NCI-H2081 treated with DMSO at 0.1 percent for 48 hours (cell line): Measurements from ENCODE around the gene FXYD3.

Experiments used
- DNase-seq: peaks from one replicate; lab custom pipeline; 2025; lab: John Stamatoyannopoulos, UW

The FXYD3 gene

DNA sequence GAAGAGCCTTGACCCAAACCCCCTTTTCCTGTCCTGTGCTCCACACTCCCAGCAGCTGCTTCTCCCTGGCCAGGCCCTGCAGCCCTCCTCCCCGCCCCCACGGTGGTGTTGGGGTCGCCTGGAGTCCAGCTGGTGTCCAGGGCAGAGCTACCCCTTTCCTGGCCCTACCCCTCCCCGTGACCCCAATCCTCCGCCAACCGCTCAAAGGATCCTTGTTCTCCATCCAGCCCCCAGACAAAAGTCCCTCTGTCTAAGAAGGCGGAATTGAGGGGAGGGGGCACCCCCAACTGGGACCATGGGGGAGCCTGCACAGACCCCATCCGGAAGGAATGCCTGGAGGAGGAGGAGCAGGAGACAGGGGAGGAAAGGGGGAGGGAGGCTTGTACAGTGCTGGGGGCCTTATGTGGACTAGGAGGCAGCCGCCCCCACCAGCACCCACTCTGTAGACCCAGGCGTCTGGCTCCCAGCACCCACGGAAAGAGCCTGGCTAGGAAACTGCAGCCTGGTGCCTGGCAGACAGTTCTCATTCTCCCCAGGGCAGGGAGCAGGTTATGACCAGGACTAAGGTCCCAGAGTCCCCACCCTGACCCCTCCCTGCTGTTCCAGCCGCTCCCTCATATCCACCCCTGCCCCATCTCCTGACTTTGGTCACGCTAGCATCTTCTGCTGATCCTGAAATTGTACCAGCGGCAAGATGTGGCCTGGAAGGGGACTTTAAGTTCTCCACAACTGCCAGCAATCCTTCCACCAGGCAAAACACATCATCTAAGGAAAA, at the start of gene FXYD3:
FXYD3 (plus strand) TSS at position 647 of the 775 bp plus-strand sequence. CDS start 3,554 bp downstream, outside the sequence.
- no peak for DNase-seq

DNA sequence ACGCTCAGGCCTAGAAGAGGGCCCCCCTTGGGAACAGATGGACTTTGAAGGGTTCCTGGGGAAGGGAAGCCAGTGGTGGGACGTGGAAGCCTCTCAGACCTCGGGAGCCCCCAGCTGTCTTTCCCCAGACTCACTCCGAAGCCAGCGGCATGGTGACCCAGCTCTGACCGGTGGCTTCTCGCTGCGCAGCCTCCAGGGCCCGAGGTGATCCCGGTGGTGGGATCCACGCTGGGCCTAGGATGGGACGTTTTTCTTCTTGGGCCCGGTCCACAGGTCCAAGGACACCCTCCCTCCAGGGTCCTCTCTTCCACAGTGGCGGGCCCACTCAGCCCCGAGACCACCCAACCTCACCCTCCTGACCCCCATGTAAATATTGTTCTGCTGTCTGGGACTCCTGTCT, 49.5 kb upstream of the FXYD3 start:
- no peak for DNase-seq

- DNase-seq: no peak
Measured at GRCh38 chr19:35066691-35067563, 48.7 kb upstream of the FXYD3 start.

DNA sequence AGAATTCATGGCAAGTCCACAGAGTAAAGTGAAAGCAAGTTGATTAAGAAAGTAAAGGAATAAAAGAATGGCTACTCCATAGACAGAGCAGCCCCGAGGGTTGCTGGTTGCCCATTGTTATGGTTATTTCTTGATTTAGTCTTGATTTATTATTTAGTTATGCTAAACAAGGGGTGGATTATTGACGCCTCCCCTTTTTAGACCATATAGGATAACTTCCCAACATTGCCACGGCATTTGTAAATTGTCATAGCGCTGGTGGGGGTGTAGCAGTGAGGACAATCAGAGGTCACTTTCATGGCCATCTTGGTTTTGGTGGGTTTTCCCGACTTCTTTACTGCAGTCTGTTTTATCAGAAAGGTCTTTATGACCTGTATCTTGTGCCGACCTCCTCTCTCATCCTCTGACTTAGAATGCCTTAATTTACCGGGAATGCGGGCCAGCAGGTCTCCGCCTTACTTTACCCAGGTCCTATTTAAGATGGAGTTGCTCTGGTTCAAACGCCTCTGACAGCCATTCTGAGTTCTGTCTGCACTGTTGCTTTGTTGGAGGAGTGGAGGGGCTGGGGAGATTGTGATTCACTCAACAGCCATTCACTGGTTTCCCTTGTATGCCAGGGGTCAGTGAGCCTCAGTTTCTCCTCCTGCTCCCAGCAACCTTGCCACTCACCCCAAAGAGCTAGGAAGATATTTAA, 46.5 kb upstream of the FXYD3 start:
- DNase-seq: no peak

DNA sequence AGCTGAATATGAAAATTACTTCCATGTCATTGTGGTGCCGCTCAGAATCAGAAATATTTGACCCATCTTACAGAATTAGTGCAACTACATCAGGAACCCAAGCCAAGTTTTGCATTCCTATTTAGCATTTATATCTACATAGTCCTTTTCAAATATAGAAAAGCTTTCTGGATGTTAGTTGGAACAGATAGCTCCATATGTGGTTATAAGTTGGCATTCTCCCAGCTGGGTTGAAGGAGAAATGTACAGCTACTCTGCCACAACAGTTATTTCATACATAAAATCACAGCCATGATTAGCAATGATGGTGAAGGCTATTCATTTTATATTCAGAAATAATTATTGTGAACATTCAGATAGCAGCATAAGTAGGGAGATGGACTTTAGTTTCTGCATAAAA, 45.9 kb upstream of the FXYD3 start:
- no peak for DNase-seq

- no peak for DNase-seq
Measured at GRCh38 chr19:35070471-35070870, 45.2 kb upstream of the FXYD3 start.

- no peak for DNase-seq
Measured at GRCh38 chr19:35073516-35073915, 42.1 kb upstream of the FXYD3 start.

DNA sequence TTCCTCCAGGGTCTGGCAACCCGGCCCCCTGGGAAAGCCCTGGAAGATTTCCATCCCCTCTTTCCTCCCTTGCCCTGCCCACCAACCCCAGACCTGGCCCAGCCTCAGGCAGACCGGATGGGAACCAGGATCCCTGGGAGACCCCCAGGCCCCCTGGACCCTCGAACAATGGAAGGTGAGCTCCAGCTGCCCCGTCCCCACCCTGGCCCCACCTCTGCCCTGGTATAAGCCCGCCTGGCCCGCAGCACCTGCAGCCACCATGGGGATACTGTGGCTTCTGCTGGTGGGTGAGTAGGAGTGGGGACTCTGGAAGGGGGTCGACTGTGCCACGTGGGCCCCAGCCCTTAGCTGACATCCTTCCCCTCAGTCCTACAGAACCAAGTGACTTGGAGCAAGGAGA, 41.7 kb upstream of the FXYD3 start:
- no peak for DNase-seq

DNA sequence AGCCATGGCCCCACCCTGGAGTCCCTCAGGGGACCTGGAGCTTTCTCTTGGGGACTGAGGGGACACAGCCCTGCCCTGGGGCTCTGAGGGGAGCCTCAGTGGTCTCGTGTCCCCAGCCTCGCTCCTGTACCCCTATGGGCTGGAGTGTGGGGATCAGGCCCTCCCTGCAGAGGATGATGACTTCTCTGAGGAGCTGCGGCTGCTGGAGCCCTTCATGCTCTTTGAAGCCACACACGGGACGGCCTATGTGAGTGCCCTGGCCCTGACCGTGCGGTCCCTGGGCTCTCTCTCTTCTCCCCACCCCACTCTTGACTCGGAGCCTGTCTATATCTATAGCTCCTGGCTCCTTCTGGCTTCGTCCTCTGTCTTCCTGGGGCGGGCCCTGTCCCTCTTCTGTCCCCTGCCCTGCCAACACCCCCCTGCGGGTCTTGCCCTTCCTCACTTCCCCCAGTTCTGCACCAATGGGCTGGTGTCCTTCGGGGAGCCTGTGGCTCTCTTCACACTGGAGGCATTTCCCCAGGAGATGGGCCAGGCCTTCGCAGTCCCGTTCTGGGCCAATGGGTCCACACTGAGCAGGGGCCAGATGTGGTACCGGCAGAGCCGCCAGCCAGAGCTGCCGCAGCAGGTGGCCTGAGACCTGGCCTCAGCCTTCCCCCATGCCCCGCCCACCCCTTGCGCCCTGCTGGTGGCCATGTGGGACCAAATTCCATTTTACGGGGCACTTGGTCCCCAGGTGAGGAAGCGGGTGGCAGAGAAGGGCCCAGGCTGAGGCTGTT, 41.0 kb upstream of the FXYD3 start:
- no peak for DNase-seq

DNA sequence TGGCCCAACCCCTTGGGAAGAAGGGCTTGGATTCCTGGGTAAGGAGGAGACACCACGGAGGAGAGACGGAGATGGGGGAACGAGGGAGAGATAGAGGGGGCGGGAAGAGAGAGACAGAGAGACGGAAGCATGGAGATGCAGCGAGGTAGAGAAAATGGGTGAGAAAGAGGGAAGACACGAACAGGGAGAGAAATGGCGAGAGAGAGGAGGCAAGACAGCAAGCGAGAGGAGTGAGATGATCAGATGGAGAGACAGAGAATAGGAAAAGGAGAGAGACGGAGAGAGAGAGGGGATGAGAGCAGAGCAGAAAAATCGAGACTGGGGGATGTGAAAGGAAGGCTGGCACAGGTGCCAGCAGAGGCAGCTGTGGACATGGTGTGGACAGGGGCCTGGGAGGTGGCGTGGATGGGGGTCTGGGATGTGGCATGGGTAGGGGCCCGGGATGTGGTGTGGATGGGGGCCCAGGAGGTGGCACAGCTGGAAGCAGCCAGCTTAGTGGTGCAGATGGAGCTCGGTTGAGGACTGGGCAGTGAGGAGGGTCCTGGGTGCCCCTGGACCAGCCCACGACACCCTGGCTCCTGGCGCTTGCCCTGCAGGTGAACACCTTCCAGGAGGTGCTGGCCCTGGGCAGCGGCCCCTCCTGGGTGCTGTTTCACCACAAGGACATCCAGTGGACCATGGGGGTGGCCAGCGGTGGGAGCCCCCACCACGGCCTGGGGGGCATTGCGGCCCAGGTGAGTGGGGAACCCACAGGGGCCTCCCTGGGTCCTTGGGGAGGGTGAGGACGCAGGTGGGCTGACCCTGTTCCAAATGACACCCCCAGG, 40.2 kb upstream of the FXYD3 start:
- no peak for DNase-seq

GRCh38 chr19:35076026-35076370, 39.6 kb upstream of the FXYD3 start:
- no peak for DNase-seq

DNA sequence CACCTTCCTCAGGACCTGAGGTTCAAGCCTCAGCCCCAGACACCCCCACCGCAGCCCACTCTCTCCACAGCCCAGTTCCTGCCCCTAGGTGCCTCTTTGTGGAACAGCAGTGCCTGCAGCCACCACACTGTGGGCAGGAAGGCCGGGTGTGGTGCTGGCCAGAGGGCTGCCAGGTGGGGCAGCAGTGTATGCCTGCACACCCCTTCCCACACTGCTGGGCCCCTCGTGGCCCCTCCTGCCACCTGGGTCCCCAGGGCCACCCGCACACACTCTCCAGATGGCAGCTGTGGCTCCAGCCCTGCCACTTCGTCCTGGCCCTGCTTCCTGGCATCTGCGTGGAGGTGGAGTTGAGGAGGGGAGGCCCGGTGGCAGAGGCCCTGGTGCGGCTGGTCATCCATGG, 39.0 kb upstream of the FXYD3 start:
- DNase-seq: no peak

DNA sequence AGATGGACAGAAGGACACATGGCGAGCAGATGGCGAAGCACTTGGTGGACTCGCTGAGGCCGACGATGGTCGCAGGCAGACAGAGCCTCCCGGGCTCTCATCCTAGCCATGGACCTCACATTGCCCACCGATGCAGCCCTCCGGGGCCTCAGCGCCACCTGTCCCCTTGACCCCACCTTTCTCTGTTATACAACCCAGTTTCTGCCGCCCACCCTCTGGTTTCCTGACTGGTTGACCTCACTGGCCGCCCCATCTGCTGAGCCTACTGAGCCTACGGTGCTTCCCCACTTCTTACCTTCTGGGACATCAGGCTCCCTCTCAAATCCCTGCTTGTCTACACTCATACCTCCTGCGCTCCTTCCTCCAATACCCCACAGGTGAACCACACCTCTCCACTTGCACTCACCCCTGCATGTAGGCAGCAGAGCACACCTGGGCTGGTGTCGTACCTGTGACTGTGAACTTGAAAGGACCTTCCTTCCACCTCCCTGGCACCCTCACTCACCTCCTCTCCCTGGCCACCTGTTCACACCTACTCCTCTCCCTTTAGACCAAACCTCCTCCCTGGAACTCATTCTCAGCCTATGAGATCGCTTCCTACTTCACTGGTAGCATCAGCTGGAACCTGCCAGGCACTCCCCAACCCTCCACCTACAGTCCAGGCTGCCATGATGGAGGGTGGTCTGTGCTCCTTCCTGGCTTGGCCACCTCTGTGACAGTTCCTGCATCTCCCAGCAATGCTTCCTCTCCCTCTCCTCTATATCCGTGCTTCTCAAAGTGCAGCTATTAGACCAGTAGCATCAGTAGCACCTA, 38.0 kb upstream of the FXYD3 start:
- no peak for DNase-seq

DNA sequence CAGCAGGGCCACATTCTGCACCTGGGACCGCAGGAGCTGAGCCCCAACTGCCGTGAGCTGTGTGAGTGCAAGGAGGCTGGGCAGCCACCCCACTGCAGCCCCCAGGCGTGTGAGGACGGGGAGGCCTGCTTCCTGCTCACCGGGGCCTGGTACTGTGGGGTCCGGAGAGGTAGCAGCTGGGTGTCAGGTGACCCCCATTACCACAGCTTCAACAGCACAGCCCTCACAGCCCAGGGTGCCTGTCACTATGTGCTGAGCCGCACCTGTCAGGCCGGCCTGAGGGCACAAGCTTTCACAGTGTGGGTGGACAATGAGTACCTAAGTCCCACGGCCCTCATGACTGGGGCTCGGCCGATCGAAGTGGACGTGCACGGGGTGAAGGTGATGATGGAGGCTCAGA, 35.8 kb upstream of the FXYD3 start:
- DNase-seq: no peak

- no peak for DNase-seq
Measured at GRCh38 chr19:35080613-35081170, 34.9 kb upstream of the FXYD3 start.

- no peak for DNase-seq
Measured at GRCh38 chr19:35081201-35081600, 34.4 kb upstream of the FXYD3 start.

- no peak for DNase-seq
Measured at GRCh38 chr19:35083691-35084508, 31.7 kb upstream of the FXYD3 start.

GRCh38 chr19:35084509-35084762, 31.2 kb upstream of the FXYD3 start:
- no peak for DNase-seq

DNA sequence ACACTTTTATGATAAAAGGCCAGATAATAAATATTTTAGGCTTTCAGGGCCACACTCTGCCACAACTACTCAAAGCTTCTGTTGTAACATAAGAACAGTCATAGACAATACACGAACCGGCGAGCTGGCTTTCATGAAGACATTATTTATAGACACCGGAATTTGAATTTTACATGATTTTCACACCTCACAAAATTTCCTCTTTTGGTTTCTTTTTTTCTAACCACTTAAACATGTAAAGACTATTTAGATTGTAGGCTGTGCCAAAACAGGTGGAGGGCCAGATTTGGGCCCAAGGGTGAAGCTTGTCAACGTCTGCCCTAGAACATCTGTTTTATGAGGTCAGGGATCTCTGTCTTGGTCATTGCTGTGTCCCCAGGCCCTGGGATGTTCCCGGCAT, 29.7 kb upstream of the FXYD3 start:
- DNase-seq: no peak
